Lower lobe of right lung (tissue), 2 donors: ENCODE results near the gene S100A1. TPM values are rescaled to one million over a fixed set of nuclear protein-coding genes. Genes with fewer than 3 reads are reported as not detected.

Experiments
- ATAC-seq, 2 donors: fragments of 200-7000 bp; cut with Tn5 transposase; one replicate each; pipeline ENCODE4 v1.9.1; 2020 to 2022; ENCODE audit warnings: mild to moderate bottlenecking in 2 of 2, moderate library complexity in 2 of 2
- DNase-seq: peaks from one replicate; pipeline ENCODE4 v3.0.0-alpha.2; 2020
- H3K27ac ChIP-seq: fragments of 200-600 bp; one replicate; pipeline ENCODE4 v1.8.0; 2022
- H3K27me3 ChIP-seq: fragments of 200-600 bp; one replicate; pipeline ENCODE4 v1.8.0; 2022; ENCODE audit warnings: low read depth
- H3K36me3 ChIP-seq: fragments of 200-600 bp; one replicate; pipeline ENCODE4 v1.8.0; 2022; ENCODE audit warnings: mild to moderate bottlenecking
- H3K4me1 ChIP-seq: fragments of 200-600 bp; one replicate; pipeline ENCODE4 v1.8.0; 2022
- H3K4me3 ChIP-seq: fragments of 200-600 bp; one replicate; pipeline ENCODE4 v1.8.0; 2022; ENCODE audit warnings: mild to moderate bottlenecking
- H3K9me3 ChIP-seq: fragments of 200-600 bp; one replicate; pipeline ENCODE4 v1.8.0; 2022
- CTCF ChIP-seq: fragments of 200-600 bp; IDR thresholded peaks from one replicate; pipeline ENCODE4 v1.8.0; 2022; ENCODE audit warnings: antibody characterized with exemption, mild to moderate bottlenecking
- intact Hi-C: fragments of 100-400 bp; cut with DNase I; formaldehyde crosslinking; loops from one replicate; pipeline ENCODE4 v1.11.0; 2022
- total RNA-seq: library from RNA; stranded (reverse); fragmentation: NEBNext Ultra II Directional; extraction: Animal tissue kit (Norgen Biotek cat#: 25700); gene quantifications from one replicate; pipeline ENCODE4 v1.2.1, GENCODE V29; 2021
- donor health status: DM: no; HTN: yes; CAD: no; lungs with severe emphysema.

S100A1 gene
- total RNA-seq, 1 donor from 2014 or later: 0.71 TPM

DNA sequence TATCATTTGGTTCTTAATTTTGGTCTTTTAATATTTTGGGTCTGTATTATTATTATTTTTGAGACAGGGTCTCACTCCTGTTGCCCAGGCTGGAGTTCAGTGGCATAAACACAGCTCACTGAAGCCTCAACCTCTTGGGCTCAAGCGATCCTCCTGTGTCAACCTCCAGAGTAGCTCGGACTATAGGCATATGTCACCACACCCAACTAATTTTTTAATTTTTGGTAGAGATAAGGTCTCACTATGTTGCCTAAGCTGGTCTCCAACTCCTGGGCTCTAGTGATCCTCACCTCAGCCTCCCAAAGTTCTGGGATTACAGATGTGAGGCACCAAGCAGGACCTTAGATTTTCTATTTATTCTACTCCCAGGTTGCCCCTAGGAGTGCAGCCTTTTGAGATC is 45.3 kb downstream of the S100A1 start:
- ATAC-seq: no peak
- Histone ChIP-seq H3K9me3 (no peaks in the 10 kb centered on the region), H3K4me1 (peaks cover 39% of the 10 kb centered on the region), H3K27ac (no peak overlapping the region), H3K36me3 (peaks cover 14% of the 10 kb centered on the region), H3K27me3 (peaks cover 6% of the 10 kb centered on the region), H3K4me3 (no peak overlapping the region)
- no peak for TF ChIP-seq CTCF
- intact Hi-C loops: no loop called here
- no peak for DNase-seq

GRCh38 chr1:153677718-153678518 is 49.7 kb downstream of the S100A1 start:
- DNase-seq (peak; percentile 58), ATAC-seq (peak; percentile 77 to 78)
- Histone ChIP-seq H3K4me1 (peaks cover 32% of the 10 kb centered on the region), H3K27ac (peak overlapping the region; percentile 77), H3K4me3 (peak overlapping the region; percentile 76), H3K9me3 (no peaks in the 10 kb centered on the region), H3K36me3 (peaks cover 14% of the 10 kb centered on the region), H3K27me3 (peaks cover 13% of the 10 kb centered on the region)
- TF ChIP-seq CTCF: peak; percentile 91
- intact Hi-C loops: no loop called here

DNA sequence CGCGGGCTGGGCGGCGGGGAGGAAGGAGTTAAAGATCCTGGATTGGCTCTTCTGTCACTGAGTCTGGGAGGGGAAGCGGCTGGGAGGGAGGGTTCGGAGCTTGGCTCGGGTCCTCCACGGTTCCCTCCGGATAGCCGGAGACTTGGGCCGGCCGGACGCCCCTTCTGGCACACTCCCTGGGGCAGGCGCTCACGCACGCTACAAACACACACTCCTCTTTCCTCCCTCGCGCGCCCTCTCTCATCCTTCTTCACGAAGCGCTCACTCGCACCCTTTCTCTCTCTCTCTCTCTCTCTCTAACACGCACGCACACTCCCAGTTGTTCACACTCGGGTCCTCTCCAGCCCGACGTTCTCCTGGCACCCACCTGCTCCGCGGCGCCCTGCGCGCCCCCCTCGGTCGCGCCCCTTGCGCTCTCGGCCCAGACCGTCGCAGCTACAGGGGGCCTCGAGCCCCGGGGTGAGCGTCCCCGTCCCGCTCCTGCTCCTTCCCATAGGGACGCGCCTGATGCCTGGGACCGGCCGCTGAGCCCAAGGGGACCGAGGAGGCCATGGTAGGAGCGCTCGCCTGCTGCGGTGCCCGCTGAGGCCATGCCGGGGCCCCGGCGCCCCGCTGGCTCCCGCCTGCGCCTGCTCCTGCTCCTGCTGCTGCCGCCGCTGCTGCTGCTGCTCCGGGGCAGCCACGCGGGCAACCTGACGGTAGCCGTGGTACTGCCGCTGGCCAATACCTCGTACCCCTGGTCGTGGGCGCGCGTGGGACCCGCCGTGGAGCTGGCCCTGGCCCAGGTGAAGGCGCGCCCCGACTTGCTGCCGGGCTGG is 50.5 kb downstream of the S100A1 start, which contains the start of gene NPR1:
Gene NPR1 (plus strand): TSS at position 170 of the 818 bp plus-strand sequence. CDS start 421 bp downstream, at position 591.
- H3K36me3 ChIP-seq: peaks cover 19% of the 10 kb centered on the region
- no peaks in the 10 kb centered on the region for H3K9me3 ChIP-seq
- intact Hi-C loops: no loop called here
- DNase-seq (peak; percentile 67), ATAC-seq (peak; percentile 78 to 81)
- TF ChIP-seq CTCF: no peak
- peak within 1 kb of the TSS; percentile 76 for H3K4me3 ChIP-seq
- peaks cover 13% of the 10 kb centered on the region for H3K27me3 ChIP-seq
- H3K27ac ChIP-seq: peak within 1 kb of the TSS; percentile 77
- H3K4me1 ChIP-seq: peaks cover 32% of the 10 kb centered on the region

DNA sequence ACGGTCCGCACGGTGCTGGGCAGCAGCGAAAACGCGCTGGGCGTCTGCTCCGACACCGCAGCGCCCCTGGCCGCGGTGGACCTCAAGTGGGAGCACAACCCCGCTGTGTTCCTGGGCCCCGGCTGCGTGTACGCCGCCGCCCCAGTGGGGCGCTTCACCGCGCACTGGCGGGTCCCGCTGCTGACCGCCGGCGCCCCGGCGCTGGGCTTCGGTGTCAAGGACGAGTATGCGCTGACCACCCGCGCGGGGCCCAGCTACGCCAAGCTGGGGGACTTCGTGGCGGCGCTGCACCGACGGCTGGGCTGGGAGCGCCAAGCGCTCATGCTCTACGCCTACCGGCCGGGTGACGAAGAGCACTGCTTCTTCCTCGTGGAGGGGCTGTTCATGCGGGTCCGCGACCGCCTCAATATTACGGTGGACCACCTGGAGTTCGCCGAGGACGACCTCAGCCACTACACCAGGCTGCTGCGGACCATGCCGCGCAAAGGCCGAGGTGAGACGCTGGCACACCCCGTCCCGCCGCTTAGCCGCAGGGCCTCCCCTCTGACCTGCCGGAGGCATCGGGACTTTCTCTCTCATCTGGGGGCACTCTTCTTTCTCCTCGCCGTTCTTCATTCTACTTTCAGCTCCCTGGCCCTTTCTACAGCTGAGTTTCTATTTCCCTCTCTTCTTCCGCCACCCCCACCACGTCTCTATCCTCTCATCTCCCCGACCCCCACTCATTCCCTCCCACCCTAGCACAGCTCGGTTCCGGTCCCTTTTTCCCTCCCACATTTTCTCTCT is 51.3 kb downstream of the S100A1 start:
- peaks cover 13% of the 10 kb centered on the region for H3K27me3 ChIP-seq
- peak; percentile 66 for ATAC-seq
- peak; percentile 26 for TF ChIP-seq CTCF
- H3K4me1 ChIP-seq: peaks cover 32% of the 10 kb centered on the region
- peak overlapping the region; percentile 76 for H3K4me3 ChIP-seq
- peak; percentile 52 for DNase-seq
- intact Hi-C loops: no loop called here
- H3K9me3 ChIP-seq: no peaks in the 10 kb centered on the region
- H3K36me3 ChIP-seq: peaks cover 19% of the 10 kb centered on the region
- peak overlapping the region; percentile 77 for H3K27ac ChIP-seq

- peak overlapping the region; percentile 77 for H3K27ac ChIP-seq
- H3K9me3 ChIP-seq: no peaks in the 10 kb centered on the region
- peaks cover 32% of the 10 kb centered on the region for H3K4me1 ChIP-seq
- TF ChIP-seq CTCF: no peak
- peak; percentile 4 for DNase-seq
- H3K4me3 ChIP-seq: peak overlapping the region; percentile 76
- no peak for ATAC-seq
- peaks cover 13% of the 10 kb centered on the region for H3K27me3 ChIP-seq
- H3K36me3 ChIP-seq: peaks cover 24% of the 10 kb centered on the region
- intact Hi-C loops: no loop called here
Measured at GRCh38 chr1:153680120-153680403, 51.8 kb downstream of the S100A1 start.
